ENCODE data around the gene MTREX.

Gene MTREX

GRCh38 chr5:55286411-55286933 is 21.3 kb upstream of the MTREX start:
- no peak for TF ChIP-seq EZH2phosphoT487 (IDR thresholded peaks at IDR 0.05; ENCODE audit: low read depth)
- Histone ChIP-seq H3K9ac (ENCODE audit: low read length) (no peak overlapping the region), H4K20me1 (ENCODE audit: insufficient read depth, low read length) (no peaks in the 10 kb centered on the region), H3K27me3 (ENCODE audit: low read depth, low read length) (no peaks in the 10 kb centered on the region), H3K36me3 (replicated peaks; ENCODE audit: low read depth, low read length) (peaks cover 3% of the 10 kb centered on the region), H3K9me3 (ENCODE audit: insufficient read depth, low read length) (no peaks in the 10 kb centered on the region), H3K79me2 (ENCODE audit: low read length) (no peaks in the 10 kb centered on the region), H3K4me2 (ENCODE audit: low read length) (no peak overlapping the region), H3K4me1 (ENCODE audit: low read length) (no peaks in the 10 kb centered on the region), H3K27ac (ENCODE audit: low read length) (no peak overlapping the region), H2AFZ (ENCODE audit: low read depth, low read length) (no peak overlapping the region), H3K4me3 (ENCODE audit: low read length) (no peak overlapping the region)

- peaks cover 16% of the 10 kb centered on the region for H3K36me3 ChIP-seq (replicated peaks; ENCODE audit: low read depth, low read length)
These were observed 18.0 kb upstream of the MTREX start for GRCh38 chr5:55289808-55290207.

GRCh38 chr5:55290991-55291390 is 16.8 kb upstream of the MTREX start:
- no peak overlapping the region for H3K4me3 ChIP-seq (ENCODE audit: low read length)
- no peaks in the 10 kb centered on the region for H3K27me3 ChIP-seq (ENCODE audit: low read depth, low read length)
- no peaks in the 10 kb centered on the region for H3K9me3 ChIP-seq (ENCODE audit: insufficient read depth, low read length)
- H3K27ac ChIP-seq (ENCODE audit: low read length), result no peak overlapping the region
- TF ChIP-seq EZH2phosphoT487 (IDR thresholded peaks at IDR 0.05; ENCODE audit: low read depth), result no peak
- TF ChIP-seq CTCF (IDR thresholded peaks at IDR 0.05; ENCODE audit: low read depth, low read length), result no peak
- H4K20me1 ChIP-seq (ENCODE audit: insufficient read depth, low read length), result no peaks in the 10 kb centered on the region
- peaks cover 24% of the 10 kb centered on the region for H3K36me3 ChIP-seq (replicated peaks; ENCODE audit: low read depth, low read length)
- H3K4me2 ChIP-seq (ENCODE audit: low read length), result no peak overlapping the region
- H3K9ac ChIP-seq (ENCODE audit: low read length), result no peak overlapping the region
- no peaks in the 10 kb centered on the region for H3K79me2 ChIP-seq (ENCODE audit: low read length)
- H3K4me1 ChIP-seq (ENCODE audit: low read length), result no peaks in the 10 kb centered on the region
- no peak overlapping the region for H2AFZ ChIP-seq (ENCODE audit: low read depth, low read length)

More at GRCh38 chr5:55289808-55290207, 18.0 kb upstream of the MTREX start:
- Histone ChIP-seq H3K4me3 (ENCODE audit: low read length) (no peak overlapping the region), H3K4me1 (ENCODE audit: low read length) (no peaks in the 10 kb centered on the region), H3K27me3 (ENCODE audit: low read depth, low read length) (no peaks in the 10 kb centered on the region), H3K79me2 (ENCODE audit: low read length) (no peaks in the 10 kb centered on the region), H3K9ac (ENCODE audit: low read length) (no peak overlapping the region), H2AFZ (ENCODE audit: low read depth, low read length) (no peak overlapping the region), H3K9me3 (ENCODE audit: insufficient read depth, low read length) (no peaks in the 10 kb centered on the region), H4K20me1 (ENCODE audit: insufficient read depth, low read length) (no peaks in the 10 kb centered on the region), H3K4me2 (ENCODE audit: low read length) (no peak overlapping the region), H3K27ac (ENCODE audit: low read length) (no peak overlapping the region)
- TF ChIP-seq CTCF (IDR thresholded peaks at IDR 0.05; ENCODE audit: low read depth, low read length), result no peak
- no peak for TF ChIP-seq EZH2phosphoT487 (IDR thresholded peaks at IDR 0.05; ENCODE audit: low read depth)

- Histone ChIP-seq H3K79me2 (ENCODE audit: low read length) (no peaks in the 10 kb centered on the region; the same call in 1 of the 2 replicates), H3K4me2 (ENCODE audit: low read length) (no peak overlapping the region), H3K4me3 (ENCODE audit: low read length) (no peak overlapping the region), H3K9me3 (ENCODE audit: insufficient read depth, low read length) (no peaks in the 10 kb centered on the region), H2AFZ (ENCODE audit: low read depth, low read length) (no peak overlapping the region), H3K27ac (ENCODE audit: low read length) (no peak overlapping the region), H3K4me1 (ENCODE audit: low read length) (no peaks in the 10 kb centered on the region), H3K9ac (ENCODE audit: low read length) (no peak overlapping the region), H4K20me1 (ENCODE audit: insufficient read depth, low read length) (no peaks in the 10 kb centered on the region), H3K36me3 (replicated peaks; ENCODE audit: low read depth, low read length) (peaks cover 37% of the 10 kb centered on the region), H3K27me3 (ENCODE audit: low read depth, low read length) (no peaks in the 10 kb centered on the region)
- TF ChIP-seq EZH2phosphoT487 (IDR thresholded peaks at IDR 0.05; ENCODE audit: low read depth) (no peak), CTCF (IDR thresholded peaks at IDR 0.05; ENCODE audit: low read depth, low read length) (no peak)
These were observed 12.9 kb upstream of the MTREX start for GRCh38 chr5:55294935-55295334.

All from OCI-LY3 (cell line).